Measurements from ENCODE around the gene CCPG1.
"Not testable (repeated sequence)": the region's sequence is repeated elsewhere in the genome, so short reads cannot be mapped to it uniquely, and the experiment has no call there.

Gene CCPG1, protein sequence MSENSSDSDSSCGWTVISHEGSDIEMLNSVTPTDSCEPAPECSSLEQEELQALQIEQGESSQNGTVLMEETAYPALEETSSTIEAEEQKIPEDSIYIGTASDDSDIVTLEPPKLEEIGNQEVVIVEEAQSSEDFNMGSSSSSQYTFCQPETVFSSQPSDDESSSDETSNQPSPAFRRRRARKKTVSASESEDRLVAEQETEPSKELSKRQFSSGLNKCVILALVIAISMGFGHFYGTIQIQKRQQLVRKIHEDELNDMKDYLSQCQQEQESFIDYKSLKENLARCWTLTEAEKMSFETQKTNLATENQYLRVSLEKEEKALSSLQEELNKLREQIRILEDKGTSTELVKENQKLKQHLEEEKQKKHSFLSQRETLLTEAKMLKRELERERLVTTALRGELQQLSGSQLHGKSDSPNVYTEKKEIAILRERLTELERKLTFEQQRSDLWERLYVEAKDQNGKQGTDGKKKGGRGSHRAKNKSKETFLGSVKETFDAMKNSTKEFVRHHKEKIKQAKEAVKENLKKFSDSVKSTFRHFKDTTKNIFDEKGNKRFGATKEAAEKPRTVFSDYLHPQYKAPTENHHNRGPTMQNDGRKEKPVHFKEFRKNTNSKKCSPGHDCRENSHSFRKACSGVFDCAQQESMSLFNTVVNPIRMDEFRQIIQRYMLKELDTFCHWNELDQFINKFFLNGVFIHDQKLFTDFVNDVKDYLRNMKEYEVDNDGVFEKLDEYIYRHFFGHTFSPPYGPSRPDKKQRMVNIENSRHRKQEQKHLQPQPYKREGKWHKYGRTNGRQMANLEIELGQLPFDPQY

DNA sequence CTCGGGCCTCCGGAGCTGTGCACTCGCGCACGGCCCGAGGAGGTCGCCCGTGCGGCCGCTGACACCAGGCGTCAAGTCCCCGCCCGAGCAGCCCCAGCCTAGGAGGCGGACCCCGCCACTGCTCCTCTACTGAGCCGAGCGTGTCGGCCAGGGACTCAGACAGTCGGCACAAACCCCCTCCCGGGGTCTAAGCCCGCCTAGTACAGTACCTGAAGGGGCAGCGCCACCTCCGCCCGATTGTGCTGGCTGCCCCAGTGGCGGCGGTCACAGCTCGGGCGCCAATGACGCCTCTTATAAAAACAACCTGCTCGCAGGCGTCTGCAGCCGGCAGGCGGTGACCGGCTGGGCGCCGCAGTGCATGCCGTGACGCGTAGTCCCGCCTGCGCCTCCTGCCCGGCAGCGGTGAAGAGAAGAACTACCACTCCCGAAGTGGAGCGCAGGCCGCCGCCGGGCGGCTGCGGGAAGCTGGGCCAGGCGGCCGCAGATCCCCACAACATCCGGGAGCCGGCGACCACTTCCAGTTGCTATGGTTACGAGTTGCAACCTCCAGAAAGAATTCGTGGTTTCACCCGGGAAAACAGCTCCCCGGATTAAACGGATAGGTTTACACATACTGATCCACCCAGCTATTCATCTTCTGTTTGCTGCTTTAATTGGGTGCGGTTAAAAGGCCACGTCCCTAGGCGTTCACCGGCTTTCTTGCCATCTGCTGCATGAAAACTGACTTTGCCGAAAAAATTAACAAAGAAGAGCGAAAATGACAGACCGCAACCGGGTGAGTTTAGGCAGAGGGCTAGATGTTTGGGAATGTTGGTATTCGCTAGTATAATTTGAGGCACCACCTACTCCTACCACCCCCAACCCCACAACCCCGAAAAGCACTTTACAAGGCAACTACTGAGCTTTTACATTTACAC, at the start of gene CCPG1, which contains the start of gene PIERCE2:
Gene CCPG1, minus strand, starts transcription at position 348 of the 917 bp plus-strand sequence. CDS start 18,935 bp downstream, outside the sequence.
Gene PIERCE2, plus strand, starts transcription at position 484 of the 917 bp plus-strand sequence. Its CDS starts 274 bp downstream, at position 758.
- peak; percentile 91 for DNase-seq (ENCODE audit: low read depth)

DNA sequence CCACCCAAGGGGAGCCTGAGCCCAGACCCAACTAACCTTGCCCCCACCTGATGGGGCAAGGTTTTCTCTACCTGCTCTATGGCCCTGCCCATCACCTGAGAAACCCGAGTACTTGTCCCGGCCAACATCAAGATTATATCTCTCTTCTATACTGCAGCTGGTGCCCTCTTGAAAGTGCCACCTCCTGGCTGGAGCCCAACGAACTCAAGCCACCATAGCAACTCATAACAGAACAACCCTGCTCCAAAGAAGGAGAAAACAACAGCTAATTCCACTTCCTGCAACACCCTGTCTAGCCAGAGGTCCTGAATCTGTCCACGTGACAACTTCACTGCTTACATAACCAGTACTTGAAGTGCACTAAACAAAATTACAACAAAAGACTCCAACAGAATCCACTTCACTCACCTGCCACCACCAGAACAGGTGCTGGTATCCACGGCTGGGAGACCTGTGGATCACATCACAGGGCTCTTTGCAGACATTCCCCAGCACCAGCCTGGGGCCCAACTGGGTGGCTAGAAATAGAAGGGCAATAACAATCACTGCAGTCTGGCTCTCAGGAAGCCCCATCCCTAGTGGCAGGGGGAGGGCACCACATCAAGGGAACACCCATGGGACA, 49.4 kb upstream of the CCPG1 start:
- DNase-seq (ENCODE audit: low read depth): no peak

DNA sequence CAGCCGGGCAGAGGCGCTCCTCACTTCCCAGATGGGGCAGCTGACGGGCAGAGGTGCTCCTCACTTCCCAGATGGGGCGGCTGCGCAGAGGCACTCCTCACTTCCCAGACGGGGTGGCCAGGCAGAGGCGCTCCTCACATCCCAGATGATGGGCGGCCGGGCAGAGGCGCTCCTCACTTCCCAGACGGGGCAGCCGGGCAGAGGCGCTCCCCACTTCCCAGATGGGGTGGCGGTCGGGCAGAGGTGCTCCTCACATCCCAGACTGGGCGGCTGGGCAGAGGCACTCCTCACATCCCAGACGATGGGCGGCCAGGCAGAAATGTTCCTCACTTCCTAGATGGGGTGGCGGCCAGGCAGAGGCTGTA, 38.9 kb upstream of the CCPG1 start:
- DNase-seq (ENCODE audit: low read depth): not testable (repeated sequence)

DNA sequence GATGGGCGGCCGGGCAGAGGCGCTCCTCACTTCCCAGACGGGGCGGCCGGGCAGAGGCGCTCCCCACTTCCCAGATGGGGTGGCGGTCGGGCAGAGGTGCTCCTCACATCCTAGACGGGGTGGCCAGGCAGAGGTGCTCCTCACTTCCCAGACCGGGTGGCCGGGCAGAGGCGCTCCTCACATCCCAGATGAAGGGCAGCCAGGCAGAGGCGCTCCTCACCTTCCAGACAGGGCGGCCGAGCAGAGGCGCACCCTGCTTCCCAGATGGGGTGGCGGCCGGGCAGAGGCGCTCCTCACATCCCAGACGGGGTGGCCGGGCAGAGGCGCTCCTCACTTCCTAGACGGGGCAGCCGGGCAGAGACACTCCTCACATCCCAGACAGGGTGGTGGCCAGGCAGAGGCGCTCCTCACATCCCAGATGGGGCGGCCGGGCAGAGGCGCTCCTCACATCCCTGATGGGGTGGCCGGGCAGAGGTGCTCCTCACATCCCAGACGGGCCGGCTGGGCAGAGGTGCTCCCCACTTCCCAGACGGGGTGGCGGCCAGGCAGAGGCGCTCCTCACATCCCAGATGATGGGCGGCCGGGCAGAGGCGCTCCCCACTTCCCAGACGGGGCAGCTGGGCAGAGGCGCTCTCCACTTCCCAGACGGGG, 38.3 kb upstream of the CCPG1 start:
- not testable (repeated sequence) for DNase-seq (ENCODE audit: low read depth)

DNA sequence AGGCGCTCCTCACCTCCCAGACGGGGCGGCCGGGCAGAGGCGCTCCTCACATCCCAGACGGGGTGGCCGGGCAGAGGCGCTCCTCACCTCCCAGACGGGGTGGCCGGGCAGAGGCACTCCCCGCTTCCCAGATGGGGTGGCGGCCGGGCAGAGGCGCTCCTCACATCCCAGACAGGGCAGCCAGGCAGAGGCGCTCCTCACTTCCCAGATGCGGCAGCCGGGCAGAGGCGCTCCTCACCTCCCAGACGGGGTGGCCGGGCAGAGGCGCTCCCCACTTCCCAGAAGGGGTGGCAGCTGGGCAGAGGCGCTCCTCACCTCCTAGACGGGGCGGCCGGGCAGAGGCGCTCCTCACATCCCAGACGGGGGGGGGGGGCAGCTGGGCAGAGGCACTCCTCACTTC, 37.8 kb upstream of the CCPG1 start:
- DNase-seq (ENCODE audit: low read depth): not testable (repeated sequence)

DNA sequence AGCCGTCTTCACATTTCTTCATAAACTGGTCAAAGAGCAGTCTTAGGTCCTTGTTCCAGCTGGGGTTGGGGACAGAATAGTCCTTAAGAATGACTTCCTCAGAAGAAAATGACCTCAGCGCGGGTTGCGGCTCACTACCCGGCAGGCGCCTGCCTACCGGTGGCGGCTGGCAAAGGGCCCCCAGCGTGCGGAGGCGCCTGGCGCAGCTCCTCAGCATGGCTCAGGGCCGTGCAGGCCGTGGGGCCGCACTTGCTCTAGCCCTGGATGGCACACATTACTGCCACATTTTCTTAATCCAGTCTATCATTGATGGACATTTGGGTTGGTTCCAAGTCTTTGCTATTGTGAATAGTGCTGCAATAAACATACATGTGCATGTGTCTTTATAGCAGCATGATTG, 35.0 kb upstream of the CCPG1 start:
- DNase-seq (ENCODE audit: low read depth): not testable (repeated sequence)

DNA sequence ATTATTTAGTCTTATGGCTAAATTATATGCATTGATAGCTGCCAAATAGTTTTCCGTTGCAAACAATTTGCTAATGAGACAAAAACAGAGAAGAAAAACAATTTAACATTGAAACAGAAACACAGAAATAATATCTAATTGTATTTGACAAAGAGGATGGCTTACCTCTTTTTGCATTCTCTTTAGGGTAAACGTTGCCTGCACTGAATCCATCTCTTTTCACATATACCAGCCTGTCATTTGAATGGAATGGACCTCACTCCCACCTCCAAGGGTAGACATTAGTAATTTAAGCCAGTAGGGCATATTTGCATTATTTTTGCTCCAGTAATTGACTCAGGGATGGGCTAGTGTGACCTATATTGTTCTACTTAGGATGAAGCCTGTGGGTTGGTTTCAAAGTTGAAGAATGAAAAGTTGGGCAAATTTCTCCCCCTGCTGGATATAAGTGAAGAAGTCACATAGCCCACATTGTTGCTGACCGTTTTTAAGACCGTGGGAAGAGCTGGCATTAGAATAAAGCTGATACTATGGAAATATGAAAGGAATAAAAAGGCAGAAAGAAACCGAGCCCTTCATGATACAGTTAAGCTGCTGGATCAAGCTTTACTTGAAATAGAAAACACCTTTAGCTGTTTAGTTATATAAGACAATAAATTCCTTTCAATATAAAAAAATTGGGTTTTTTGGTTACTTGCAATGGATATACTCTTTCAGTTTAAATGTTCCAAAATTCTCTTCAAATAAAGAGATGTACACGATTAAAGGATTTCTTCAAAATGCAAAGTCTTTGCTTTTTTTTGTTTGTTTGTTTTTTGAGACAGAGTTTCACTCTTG, 27.0 kb upstream of the CCPG1 start:
- DNase-seq (ENCODE audit: low read depth): peak; percentile 41

DNA sequence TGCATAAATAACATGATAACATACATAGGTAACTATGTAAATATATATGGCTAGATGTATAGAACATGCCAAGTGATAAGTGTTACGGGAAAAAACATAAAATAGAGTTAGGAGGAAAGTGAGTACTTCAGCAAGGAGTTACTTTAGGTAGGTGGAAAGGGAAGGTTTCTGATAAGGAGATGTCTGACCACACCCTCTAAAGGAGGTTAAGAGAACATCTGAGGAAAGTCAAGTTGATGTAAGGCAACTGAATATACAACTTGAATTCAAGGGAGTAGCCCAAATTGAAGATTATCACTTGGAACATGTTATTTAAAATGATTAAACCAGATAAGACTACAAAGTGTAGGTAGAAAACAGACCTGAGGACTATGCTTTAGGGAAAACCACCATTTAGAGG, 13.9 kb upstream of the CCPG1 start:
- DNase-seq (ENCODE audit: low read depth): no peak

DNA sequence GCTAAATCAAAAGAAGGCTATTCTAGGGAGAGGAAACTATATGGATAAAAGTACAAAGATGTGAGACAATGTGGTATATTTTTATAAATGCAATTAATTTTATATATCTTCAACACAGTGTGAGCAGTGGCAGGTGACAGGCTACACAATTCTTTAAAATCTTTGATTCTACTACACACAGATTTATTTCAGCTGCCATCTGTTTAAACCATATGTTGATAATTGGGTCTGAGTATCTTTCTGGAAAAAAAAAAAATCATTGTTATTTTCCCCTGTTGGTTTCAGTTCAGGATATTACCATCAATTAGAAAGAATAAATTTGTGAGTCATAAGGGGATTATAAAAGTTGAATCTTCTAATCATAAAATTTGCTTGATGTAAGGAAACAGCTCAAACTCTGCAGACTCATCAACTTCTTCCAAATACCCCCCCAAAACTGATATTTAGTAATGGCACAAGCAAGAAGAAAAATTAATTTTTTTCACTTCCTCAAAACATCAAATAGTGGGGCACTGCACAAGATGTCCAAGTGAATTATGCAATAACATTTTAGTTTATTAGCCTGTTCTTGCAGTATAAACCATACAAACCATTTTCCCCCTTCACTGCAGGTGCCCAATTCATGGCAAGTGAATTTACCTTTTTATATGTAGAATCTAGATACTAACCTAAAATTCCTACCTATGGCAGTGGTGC, 12.2 kb upstream of the CCPG1 start:
- DNase-seq (ENCODE audit: low read depth): no peak

DNA sequence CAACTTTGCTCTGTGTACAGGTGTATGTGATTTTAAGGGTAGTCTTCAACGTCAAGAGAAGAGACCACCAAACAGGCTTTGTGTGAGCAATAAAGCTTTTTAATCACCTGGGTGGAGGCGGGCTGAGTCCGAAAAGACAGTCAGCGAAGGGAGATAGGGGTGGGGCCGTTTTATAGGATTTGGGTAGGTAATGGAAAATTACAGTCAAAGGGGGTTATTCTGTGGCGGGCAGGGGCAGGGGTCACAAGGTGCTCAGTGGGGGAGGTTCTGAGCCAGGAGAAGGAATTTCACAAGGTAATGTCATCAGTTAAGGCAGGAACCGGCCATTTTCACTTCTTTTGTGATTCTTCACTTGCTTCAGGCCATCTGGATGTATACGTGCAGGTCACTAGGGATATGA, 9.5 kb upstream of the CCPG1 start:
- not testable (repeated sequence) for DNase-seq (ENCODE audit: low read depth)

DNA sequence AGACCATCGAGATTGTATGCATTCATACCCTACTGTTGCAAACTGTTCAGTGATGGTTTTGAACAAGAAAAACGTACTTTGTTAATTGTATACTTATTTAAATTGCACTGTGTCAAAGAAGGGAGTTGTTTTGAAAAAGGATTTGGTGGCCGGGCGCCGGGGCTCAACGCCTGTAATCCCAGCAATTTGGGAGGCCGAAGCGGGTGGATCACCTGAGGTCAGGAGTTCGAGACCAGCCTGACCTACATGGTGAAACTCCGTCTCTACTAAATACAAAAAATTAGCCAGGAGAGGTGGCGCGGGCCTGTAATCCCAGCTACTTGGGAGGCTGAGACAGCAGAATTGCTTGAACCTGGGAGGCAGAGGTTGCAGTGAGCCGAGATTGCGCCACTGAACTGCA, 817 bp upstream of the CCPG1 start:
- not testable (repeated sequence) for DNase-seq (ENCODE audit: low read depth)

DNA sequence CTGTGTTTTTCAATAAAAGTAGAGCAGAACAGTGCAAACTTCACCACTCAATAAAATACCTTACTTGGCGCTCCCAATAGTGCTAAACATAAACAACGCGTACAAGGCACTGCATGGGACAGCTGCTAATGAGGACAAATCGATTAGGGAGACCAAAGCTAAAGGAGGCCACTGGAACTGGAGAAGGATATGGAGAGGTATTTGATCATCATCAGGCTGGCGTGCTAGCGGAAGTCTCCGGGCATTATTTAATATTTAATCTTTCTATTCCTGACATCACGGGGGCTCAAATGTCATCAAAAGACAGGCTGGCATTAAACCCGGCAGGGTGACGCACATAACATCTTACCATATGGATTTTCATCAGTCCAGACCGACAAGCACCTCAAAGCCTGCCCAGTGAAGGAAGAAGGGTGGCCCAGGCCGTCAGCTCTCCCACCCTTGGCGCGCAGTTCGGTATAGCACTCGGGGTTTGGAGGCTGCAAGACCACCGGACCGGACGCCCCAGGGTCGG, 604 bp downstream of the CCPG1 start:
- no peak for DNase-seq (ENCODE audit: low read depth)

DNA sequence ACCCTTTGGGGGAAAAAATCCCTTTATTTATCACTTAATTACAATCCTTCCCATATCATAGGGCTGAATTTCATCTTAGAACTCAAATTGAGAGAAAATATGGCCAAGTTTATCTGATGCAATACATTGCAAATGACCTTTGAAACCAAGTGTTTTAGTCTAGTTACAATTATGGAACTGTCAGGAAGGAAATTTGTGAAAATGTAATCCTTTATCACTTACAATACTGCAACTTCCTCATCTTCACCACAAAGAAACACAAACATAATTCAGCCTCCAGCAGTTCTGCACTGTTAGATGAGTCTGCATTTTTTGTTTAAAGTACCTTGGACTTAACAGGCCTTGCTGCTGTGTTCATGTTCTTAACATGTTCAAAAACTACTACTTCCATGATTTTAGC, 4.6 kb downstream of the CCPG1 start:
- no peak for DNase-seq (ENCODE audit: low read depth)

DNA sequence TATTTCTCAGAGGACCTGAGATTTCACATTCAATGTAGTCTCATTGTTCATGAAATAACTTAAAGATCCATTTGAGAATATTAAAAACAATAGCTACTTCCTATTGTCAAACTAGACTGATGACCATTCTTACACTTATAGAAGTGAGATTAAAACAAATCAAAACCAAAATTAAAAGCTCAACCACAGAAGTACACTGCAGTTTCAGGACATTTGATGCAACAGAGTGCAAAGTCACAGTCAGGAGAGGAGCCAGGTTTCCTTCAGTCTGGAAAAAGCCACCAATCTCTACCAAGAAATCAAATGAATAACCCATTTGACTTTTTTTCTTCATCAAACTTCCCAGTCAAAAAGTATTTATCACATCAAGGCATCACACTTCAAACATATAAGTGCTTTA, 5.5 kb downstream of the CCPG1 start:
- DNase-seq (ENCODE audit: low read depth): no peak

DNA sequence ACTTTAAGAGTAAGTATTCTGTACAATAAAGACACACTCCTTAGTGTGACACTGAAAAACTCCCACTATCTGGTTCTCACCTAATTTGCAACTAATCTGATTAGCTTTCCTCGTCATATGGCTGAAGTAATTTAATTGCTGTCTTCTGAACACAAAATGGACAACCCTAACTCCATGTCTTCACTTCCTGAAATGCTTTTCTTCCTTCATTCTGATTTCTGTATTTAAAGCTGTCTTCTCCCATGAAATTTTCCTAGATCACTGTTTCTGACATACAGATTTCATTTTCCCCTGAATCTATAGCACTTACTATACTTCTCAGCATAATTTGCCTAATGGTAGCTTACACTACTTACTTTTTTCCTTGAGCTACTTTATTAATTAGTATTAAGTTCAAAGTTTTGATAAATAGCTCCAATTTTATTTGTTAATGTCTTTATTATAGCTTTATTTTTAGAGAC, 6.3 kb downstream of the CCPG1 start:
- no peak for DNase-seq (ENCODE audit: low read depth)

DNA sequence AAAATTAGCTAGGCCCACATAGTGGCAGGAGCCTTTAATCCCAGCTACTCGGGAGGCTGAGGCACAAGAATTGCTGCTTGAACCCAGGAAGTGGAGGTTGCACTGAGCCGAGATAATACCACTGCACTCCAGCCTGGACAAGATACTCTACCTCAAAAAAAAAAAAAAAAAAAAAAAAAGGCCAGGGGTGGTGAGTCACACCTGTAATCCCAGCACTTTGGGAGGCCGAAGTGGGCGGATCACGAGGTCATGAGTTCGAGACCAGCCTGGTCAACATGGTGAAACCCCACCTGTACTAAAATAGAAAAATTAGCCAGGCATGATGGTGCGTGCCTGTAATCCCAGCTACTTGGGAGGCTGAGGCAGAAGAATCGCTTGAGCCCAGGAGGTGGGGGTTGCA, 8.1 kb downstream of the CCPG1 start:
- DNase-seq (ENCODE audit: low read depth): not testable (repeated sequence)

DNA sequence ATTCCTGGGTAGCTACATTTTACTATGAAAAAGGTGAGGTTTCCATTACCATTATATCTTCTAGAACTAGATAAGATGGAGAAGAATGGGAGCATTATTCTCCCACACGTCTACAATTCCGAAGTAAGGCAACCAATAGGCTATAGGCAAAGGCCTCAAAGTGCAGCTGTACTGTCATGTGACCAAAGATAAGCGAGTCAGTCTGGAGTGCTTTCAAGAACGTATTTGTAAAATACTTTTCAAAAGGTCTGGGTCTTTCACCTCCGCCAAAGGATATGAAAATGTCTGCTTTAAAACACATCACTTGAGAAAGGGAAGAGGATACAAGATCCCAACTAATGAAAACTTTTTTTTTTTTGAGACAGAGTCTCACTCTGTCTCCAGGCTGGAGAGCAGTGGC, 9.9 kb downstream of the CCPG1 start:
- DNase-seq (ENCODE audit: low read depth): no peak

DNA sequence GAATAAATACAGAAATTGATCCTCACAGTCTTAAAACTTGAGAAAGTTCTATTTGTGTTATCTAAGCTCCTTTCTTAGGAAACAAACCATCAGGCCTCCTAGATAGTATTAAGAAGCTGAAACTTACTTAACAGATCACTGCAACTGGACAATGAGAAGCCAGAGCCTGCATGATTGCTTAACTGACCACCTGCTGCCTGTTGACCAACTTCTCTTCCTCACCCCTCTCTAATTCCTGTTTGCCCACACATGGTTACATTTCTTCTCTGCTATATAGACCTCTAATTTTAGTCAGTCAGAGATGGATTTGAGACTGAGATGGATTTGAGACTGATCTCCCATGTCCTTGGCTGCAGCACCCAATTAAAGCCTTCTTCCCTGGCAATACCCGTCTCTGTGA, 13.5 kb downstream of the CCPG1 start:
- no peak for DNase-seq (ENCODE audit: low read depth)

DNA sequence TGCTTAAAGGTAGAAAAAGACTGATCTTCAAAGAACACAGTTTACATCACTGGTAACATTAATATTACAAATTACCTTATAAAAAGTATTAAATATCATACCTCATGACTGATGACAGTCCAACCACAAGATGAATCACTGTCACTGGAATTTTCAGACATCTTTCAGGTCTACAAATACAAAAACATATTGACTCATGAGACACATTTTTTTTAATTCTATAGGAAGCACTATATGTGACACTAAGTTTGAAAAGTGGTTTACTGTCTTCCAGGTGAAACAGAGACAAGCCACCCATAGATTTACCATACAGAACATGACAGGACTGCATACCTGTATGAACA, 18.9 kb downstream of the CCPG1 start:
- no peak for DNase-seq (ENCODE audit: low read depth)

Data from stromal cell of bone marrow (primary cell).